ELR (cell line): ENCODE measurements around the gene ZNF319.
"Not testable (repeated sequence)": the region's sequence is repeated elsewhere in the genome, so short reads cannot be mapped to it uniquely, and the experiment has no call there.

Experiments used
- DNase-seq: peaks from one replicate; pipeline ENCODE4 v3.0.0-alpha.2; 2015; ENCODE audit warnings: low read depth

The ZNF319 gene

DNA sequence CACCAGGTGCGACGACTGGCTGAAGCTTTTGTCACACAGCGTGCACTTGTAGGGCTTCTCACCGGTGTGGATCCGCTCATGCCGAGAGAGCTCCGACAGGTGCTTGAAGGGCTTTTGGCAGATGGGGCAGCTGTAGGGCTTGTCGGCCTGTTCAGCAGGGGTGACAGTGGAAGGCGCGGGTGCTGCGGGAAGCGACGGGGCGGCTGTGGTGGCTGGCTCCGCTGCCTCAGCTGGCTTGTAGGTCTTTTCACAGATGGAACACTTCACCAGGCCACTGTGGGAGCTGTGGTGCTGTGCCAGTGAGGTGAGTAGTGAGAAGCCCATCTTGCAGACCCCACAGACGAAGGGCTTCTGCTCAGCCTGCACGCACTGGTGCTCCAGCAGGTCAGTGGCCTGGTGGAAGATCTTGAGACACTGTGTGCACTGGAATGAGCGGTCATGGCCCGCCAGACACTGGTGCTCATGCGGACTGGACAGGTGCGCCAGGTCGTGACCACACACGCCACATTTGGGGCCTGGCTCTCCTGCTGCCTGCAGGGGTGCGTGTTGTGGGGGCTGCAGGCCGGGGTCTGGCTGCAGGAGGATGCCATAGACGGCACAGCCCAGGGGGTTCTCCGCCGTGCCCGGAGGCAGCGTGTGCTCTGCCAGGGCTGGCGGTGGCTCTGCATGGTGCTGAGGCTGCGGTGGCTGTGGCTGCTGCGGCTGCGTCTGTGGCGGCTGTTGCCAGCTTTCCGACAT, 2.8 kb downstream of the ZNF319 start:
- DNase-seq: no peak

DNA sequence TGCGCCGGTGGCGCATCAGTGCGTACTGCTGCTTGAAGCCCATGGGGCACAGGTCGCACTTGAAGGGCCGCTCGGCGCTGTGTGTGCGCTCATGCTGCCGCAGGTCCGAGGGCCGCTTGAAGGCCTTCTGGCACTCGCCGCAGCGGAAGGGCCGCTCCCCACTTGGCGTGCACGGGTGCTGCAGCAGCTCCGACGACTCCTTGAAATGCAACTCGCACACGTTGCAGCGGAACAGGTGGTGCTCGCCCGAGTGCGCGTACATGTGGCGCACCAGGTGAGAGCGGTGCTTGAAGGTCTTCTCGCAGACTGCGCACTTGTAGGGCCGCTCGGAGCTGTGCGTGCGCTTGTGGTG, 3.3 kb downstream of the ZNF319 start:
- DNase-seq: no peak

DNA sequence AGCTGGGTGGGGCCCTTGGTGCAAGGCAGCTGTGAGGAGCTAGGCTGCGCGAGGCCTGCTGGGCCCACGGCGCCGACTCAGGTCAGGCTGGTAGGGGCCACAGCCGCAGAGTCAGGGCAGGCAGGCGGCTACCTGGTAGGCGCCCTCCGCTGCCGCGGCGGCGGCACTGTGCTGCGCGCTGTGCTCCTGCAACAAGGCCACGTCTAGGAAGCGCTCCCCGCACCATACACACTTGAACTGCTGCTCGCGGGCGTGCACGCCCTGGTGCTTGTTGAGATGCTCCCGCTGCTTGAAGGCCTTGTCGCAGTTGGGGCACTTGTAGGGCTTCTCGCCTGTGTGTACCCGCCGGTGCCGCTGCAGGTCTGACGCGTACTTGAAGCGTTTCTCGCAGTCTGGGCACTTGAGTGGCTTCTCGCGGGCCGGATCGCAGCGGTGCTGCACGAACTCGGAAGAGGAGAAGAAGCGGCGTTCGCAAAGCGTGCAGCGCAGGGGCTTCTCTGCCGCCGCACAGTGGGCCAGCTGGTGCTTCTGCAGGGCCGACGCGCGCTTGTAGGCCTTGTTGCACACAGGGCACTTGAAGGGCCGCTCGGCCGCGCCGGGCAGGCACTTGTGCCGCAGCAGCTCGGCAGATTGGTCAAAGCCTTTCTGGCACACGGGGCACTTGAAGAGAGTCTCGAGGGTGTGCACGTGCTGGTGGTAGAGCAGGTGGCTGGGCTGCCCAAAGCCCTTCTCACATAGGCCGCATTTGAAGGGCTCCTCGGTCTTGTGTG, 3.9 kb downstream of the ZNF319 start:
- DNase-seq: no peak

DNA sequence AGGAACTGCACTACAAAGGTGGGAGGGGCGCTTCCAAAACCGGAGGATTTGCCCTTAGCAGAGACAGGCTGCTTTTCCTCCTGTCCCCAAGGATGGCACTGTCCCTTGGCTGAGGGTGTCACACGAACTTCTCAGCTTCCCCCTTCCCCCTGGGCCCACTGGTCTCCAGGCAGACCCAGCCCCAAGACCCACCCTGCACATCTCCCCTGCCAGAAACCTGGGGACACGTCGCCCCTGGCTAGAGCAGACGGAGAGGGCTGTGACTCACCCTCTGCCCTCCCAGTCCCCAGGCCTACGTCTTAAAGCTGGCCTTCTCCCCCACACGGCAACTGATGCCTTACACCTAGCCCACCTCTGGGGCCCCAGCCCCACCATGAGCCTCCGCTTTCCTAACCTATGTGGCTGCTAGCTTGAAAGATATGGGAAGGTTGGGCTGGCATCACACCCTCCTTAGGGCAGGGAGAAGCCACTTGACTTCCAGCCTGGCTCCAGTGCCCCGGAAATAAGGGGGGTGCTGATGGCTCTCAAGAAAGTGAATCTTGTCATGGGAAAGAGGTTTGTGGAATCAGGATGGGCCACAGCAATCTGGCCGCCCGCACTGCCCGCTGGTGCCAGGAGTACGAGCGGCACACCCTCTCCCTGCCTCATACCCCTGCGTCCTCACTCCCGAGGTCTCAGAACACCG, 4.6 kb downstream of the ZNF319 start:
- DNase-seq: no peak

DNA sequence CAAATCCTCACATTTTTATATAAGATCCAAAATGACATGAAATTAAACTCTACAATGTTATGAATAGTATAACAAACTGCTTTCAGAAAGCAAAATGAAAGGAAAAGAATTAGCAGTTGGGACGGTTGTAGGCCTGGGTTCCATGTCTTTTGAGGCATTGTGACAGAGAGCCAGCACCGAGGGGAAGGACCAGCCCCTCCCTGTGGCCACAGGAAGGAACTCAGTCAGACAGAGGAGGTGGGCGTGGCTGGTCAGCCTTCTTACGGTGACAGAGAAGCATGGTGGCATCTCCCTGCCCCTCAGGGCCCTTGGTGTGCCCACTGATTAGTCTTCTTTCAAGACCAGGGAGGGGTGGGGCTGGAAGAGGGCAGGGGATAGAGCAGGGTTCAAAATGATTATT, 5.7 kb downstream of the ZNF319 start:
- peak; percentile 63 for DNase-seq

DNA sequence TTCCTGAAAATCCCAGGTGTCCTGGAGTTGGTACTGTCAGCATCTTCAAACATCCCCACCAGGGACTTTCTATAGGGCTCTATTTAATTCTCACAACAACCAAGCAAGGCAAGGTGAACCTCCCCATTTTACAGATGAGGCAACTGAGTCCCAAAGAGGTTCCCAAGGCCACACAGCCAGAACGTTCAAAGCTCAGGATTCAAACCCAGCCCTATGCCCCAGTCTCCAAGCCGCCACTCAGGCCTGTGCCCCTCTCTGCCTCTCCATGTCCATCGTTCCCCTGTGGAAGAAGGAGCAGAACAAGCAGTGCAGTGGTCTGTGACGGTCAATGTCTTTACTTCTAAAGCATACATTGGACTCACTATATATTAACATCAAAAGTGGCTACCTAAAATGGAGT, 6.1 kb downstream of the ZNF319 start:
- DNase-seq: no peak

DNA sequence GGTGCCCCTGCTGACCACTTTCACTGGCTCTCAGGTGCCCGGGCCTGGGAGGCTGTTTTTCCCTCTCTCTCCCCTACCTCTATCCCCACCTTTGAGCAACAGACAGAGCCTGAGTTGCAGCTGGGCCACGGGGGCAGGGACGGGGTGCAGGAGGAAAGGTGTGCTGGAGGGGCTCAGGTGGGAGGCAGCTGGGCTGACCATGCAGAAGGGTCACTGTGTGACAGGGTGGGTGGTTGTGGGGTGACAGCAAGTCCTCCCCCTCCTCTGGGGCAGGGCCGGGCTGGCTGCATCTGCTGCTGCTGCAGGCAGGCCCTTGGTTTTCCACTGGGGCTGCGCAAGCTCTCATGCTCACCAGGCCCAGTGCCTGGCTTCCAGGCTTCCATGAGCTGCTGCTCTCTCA, 6.6 kb downstream of the ZNF319 start:
- no peak for DNase-seq

DNA sequence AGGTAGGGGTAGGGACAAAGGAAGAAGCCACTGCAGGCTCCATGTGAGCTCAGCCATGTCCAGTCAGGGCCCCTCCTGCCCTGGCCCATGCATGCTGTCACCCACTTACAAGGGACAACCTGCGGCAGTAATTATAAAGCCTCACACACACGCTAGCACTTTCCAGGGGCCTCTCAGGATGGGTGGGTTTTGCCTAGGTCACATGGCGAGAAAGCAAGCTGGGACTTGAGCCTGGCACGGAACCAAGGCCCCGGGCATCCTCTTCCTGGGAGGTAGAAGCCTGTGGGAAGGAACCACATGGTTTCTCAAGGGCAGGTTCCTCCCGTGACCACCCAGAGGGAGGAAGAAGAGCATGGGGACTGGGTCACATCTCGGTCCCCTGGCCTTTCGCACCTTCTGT, 7.0 kb downstream of the ZNF319 start:
- no peak for DNase-seq

DNA sequence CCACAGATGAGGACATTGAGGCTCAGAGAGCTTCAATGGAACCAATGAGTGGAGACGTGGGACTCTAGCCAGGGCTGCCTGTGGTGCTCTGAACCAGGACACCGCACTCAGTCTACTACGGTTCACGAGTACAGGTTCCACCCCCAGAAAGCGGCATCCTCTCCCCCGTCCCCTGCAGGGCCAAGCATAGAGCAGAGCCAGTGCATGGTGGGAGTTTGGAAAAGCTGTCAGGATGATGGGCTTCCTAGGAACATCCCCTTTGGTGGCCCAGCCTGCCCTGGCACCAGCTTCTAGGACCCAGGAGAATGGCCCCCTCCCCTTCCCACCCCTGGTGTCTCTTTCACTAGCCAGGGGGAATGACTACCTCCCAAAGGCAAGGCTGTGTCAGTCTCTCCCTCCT, 8.4 kb downstream of the ZNF319 start:
- DNase-seq: no peak

DNA sequence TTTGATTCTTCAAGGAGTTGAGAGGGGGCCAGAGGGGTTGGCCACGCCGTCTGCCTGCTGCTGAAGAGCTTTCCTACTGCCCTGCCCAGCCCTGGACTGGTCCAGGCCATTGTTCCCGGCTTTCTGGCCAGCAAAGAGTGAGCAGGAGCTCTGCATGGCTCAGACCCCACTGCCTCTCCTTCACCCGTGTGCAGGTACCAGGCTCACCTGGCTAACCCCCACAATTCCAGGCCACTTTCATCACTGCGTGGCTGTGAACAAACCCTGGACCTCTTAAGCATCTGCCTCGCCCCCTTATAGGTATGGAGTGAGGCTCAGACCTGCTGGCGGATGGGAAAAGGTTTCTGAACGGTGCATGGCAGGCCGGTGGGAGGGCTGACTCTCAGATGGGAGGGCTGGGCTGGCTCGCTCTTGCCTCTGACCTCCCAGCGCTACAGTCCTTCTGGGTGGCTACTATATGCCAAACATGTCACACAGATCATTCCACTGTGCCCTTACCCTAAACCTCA, 8.9 kb downstream of the ZNF319 start:
- DNase-seq: no peak

DNA sequence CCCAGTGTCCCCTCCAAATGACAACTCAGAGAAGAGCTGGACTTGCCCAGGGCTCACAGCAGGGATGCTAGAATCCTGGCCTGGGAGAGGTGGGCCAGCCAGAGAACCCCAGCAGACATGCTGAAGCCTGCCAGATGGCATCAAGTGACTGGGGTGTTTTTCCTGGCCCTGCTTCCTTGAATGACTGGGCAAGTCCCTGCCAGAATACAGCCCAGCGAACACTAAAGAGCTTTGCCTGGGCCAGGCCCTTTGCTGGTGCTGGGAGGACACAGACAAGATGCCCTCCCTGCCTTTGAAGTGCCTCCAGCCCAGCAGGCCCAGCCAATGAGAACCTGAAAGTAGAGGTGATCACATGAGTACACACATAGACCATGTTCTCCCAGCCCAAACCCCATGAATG, 11.5 kb downstream of the ZNF319 start:
- no peak for DNase-seq

DNA sequence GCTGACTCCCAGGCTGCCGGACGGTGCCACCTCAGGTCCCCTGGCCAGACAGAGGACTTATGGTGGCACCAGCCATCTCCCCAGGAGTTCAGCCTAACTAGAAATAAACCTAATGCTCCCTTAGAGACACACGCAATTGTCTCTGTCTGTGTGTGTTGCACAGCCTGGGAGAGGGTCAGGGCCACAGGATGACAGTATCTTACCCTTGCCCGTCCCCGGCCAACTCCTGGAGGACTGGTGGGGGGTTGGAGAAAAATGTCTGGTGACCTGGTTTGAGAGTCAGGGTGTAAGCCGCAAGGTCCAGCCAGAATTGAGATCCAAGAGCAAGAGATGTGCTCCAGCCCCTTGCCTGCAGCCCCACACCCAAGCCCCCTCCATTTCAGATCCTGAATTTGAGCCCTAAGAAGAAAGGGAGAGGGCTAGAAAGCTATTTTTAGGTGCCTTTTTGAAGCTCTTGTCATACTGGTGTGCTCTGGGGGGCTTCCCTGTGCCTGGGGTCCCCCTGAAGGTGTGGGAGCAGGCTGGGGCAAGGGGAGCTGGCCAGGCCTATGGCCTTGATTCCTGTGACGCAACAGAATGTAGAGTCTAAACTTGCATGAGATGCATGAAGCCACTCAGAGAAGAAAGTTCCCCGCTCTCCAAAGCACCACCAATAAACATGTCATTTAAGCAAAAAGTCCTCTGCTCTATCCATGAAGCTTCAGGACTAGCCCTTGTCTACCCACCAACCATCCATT, 12.9 kb downstream of the ZNF319 start:
- no peak for DNase-seq

DNA sequence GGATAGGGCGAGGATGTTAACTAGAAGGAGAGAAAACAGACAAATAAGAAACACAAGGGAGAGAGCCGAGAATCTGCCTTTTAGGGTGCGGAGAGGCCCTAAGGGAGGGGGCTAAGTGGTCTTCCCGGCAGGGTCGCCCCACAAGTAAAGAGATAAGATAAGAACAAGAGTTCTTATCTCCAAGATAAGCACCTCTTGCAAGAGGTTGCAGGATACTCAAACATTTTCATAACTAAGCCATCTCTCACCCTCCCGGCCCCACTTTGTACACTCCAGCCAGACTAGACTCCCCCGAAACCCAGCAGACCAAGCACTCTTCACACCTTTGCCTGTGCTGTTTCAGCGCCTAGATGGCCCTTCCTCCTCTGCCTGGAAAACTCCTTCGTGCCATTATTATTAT, 14.3 kb downstream of the ZNF319 start:
- no peak for DNase-seq

DNA sequence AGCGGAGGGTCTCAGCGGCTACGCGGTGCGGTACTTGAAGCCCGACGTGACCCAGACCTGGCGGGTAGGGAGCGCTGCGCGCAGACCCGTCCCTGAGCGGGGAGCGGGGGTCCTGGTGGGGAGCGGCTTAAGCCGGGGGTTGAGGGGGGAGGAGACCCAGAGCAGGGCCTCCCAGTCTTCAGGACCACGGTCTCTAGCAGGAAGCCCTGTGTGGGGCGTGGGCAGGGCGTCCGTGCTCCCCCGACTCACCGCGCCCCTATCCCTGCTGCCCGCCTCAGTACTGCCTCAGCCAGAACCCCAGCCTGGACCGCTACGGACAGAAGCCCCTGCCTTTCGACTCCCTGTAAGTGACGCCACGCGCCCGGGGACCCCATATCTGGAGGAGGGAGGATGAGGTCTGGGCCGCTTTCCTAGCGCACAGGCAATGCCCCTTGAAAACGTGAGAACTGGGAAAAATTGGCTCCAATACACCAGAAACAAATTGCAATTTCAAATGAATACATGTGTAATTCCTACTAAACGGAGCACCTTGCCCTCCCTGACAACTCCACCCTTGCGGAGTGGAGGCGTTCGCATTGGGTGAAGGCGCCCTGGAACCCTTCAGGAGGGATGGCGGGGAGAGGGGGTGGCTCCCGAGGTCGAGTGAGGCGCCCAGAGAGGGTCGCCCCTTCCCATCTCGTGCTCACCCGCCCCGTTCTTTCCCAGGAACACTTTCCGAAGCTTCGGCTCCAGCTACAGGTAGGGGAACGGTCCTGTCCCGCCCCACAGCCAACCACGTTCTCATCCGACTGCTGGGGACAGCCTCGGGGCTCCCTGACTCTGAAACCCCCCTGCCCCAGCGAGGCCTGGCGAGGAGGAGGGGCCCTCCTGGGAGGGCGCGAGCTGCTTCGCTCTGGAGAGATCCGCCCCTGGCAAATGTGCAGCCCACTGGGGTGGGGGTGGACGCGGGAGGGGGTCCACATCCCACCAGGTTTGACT, 15.0 kb downstream of the ZNF319 start:
- DNase-seq: peak; percentile 28

DNA sequence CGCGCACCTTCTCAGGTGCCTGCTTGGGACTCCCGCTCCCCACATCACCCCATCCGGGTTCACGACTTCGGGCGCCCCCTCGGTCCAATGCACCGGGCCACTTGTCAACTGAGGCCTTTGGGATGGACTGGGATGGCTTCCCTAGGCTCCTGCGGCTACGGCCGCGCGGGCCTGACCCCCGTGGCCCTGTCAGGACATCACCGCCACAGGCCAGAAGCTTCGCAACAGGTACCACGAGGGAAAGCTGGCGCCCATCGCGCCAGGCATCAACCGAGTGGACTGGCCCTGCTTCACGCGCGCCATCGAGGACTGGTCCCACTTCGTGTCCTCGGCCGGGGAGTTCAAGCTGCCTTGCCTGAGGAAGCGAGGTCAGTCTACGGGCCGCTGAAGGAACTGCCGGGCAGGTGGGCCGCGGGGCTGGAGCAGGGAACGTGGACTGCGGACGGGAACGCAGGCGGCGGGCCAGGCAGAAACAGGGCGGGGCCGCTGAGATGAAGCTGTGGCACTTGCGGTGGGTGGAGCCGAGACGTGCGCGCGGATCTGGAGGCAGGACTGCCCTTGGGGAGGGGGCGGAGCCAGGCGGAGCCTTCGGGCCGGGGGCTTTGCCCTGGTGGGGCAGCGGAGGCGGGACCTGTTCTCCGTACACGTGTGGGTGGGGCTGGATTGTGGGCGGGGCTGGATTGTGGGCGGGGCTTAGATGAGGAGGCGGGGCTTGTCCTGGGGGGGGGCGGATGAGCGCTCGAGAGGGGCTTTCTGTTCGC, 15.8 kb downstream of the ZNF319 start:
- peak; percentile 93 for DNase-seq

DNA sequence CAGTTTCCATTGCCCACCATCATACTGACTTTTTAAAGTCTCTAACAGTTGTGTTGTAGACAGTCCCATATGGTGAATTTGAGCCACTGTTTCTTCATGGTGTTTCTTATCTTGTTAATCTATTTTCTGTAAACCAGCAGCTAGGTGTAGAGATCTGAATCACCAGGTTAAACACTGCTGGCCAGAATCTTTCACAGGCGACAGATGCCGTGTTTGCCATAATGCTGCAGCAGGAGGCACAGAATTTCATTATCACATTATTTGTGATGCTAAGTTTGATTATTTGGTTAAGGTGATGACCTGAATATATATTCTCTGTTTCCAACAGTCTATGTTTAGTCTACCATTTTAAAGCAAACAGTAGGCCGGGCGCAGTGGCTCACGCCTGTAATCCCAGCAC, 18.1 kb downstream of the ZNF319 start:
- DNase-seq: no peak

DNA sequence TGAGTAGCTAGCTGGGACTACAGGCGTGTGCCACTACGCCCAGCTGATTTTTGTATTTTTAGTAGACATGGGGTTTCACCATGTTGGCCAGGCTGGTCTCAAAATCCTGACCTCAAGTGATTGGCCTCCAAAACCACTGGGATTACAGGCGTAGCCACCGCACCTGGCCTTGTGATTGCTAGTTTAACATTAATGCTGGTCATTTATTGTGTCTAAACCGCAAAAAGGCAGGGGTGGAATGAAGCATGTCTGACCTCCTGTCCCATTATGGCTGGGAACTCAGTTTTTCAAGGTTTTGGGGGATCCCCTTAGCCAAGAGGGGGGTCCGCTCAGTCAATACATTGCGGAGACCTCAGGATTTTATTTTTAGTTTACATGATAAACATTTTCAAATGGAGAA, 18.8 kb downstream of the ZNF319 start:
- no peak for DNase-seq

DNA sequence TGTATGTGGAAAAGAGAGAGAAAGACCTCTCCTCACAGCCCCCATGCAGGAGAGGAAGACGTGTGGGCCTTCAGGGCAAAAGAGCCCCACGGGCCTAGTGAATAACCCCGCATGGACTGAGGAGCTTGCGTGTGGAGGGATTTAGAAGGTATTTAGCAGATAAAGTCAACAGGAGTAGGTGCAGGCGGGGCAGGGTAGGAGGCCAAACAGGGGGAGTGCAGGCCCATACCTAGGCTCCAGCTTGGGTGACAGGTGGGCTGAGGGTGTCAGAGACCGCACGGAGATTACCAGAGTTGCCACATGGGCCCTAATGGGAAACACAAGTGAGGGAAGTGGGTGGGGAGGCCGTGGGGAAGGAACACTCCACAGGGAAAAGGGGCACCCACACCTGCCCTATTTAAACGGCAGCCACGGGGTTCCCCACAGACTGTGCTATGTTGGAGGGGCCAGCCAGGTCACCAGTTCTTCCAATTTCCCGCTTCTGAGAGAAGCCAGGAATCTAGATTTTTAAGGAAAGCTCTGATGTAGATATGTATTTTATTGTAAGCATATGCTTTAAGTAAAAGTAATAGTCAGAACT, 21.4 kb downstream of the ZNF319 start:
- no peak for DNase-seq

DNA sequence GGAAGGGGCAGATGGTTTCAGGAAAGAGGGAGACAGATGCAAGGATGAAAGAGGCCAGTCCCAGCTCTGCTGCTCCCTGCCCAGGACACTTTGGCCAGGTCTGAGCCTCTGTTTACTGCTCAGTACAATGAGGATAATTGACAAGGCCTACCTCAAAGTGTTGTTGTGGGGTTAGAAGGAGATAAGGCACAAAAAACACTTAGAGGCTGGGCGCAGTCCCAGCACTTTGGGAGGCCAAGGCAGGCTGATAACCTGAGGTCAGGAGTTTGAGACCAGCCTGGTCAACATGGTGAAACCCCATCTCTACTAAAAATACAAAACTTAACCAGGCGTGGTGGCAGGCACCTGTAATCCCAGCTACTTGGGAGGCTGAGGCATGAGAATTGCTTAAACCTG, 22.4 kb downstream of the ZNF319 start:
- not testable (repeated sequence) for DNase-seq
